Pulmonary artery endothelial cell (primary cell): ENCODE results near the gene PXK. TPM values are rescaled to one million over a fixed set of nuclear protein-coding genes. Genes with fewer than 3 reads are reported as not detected.

Experiments used
- DNase-seq: peaks from one replicate; pipeline ENCODE4 v3.0.0-alpha.2; 2011; ENCODE audit warnings: low read depth, low spot score
- total RNA-seq: library from RNA; depleted of rRNA; stranded (reverse); fragments of >200 nt; gene quantifications from 2 replicates; pipeline ENCODE4 v1.2.3, GENCODE V29; 2014

PXK gene
- total RNA-seq, 1 donor from 2014 or later = 13.6 TPM

- DNase-seq = no peak
Observed at GRCh38 chr3:58347984-58348383, 15.3 kb downstream of the PXK start.

DNA sequence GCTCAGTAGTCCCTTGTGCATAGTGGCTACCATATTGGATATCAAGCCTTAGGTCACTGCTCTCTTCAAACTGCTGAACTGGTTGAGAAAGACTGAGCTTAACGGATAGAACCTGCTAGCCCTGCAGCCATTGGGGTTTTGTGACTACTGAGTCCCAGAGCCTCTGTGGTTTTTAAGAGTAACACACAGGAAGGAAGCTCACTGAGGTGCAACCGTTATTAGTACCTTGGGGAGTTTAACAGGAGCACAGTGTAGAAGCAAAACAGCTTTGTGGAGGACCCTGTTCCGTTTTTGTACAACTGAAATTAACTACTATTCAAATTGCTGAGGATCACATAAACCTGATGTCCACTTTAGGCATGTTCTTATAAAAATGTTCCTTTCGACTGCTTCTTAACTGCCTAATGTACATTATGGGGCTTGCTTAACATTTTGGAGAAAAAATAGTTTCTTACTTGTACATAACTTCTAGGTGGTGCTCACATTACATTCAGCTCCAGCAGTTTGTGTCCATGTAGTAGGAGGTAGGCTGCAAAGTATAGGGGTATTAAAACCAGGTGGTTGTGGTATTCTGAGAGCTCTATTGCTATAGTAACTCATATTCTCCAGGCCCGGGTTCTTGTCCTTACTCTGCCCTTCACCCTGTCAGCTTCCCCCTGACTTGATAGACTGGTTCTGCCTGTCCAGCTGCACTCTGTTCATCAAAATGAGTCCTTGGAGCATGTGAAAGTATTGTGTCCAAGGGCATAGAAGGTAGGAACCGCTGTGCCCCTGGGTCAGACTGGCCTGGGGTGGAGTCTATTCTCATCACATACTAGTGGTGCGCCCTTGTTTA lies 17.3 kb downstream of the PXK start:
- DNase-seq = no peak

GRCh38 chr3:58350627-58351013 lies 17.9 kb downstream of the PXK start:
- DNase-seq = no peak

DNA sequence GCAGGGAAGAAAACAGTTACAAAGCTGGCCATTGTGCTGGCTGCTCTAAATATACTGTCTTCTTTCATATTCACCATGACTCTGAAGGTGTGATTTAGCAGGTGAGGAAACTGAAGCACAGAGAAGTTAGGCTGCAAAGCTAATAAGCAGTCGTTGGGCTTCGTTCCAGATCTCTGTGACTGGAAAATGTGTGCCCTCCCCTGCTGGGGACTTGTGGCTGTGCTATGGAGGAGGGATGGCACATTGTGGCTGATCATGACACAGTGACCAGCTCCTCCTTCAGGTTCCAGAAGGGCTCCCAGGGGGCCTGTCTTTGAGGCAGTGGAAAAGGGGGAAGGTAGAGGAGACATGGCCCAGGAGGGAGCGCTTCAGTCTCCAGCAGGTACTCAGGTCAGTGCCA lies 19.2 kb downstream of the PXK start:
- DNase-seq = no peak

GRCh38 chr3:58352626-58353025 lies 19.9 kb downstream of the PXK start:
- DNase-seq = no peak

DNA sequence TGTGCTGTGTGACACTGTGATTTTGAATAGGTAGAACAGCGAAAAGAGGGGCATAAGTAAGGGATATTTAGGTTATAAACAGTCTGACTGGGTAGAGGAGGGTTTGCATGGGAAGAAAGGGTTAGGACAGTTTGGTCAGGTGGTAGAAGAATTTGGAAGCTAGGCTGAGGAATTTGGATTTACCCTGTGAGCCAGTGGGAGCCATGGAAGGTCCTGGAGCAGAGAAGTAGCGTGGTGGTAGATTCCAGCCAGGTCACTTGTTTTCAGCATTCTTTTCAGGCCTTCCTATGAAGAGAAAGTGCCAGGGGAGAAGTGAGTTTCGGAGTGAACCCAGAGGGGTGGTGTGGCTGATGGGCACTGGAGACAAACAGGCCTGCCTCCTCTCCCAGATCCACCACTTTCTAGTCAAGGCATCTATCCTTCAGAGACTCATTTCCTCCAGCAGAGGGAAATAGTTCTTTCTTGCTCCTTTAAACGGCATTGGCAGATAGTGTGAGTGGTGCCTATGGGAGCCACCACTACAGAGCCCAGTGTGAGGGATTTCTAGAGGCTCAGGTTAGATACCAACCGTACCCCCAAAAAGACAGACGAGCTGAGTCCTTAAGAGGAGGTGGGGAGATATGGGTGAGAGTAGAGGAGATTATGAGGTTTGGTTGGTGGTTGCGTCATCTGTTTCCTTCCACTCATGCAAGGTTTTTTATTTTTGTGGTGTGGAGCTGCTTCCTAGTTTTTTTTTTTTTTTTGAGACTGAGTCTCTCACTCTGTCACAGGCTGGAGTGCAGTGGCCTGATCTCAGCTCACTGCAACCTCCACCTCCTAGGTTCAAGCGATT lies 21.2 kb downstream of the PXK start:
- no peak for DNase-seq

DNA sequence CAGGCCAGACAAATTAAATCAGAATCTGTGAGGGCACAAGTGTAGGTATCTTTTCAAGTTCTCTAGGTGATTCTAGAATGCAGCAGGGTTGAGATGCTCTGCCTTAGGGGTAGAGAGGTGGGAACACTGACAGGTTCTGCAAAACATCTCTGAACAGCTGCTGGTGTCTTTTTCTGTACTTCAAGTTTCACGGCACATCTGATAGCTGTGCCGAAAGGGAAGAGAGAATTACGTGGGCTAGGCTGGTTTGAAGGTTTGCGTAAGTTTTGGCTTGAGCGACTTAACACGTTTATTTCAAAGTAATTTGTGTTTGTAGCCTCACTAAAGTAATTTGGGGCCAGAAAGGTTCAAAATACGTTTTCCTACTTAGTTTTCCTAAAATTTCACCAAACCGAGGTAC lies 22.5 kb downstream of the PXK start:
- no peak for DNase-seq

DNA sequence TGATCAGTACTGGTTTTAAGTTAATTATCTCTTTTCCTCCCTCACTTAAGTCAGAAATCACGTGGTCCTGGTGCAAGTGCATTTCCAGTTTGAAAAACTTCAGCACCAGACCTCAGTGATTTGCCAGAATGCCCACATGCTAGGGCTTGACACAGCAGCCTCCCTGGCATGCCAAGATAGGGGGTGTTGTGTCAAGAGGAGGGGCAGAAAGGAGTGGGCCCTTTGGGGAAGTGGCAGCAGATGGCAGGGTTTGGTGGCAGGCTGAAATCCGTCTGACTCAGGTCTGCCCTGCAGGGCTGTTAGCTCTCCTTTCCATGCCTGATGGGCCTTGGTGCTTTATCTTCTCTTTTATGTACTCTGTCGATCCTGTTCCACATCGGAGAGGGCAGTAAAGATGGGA lies 23.4 kb downstream of the PXK start:
- no peak for DNase-seq

DNA sequence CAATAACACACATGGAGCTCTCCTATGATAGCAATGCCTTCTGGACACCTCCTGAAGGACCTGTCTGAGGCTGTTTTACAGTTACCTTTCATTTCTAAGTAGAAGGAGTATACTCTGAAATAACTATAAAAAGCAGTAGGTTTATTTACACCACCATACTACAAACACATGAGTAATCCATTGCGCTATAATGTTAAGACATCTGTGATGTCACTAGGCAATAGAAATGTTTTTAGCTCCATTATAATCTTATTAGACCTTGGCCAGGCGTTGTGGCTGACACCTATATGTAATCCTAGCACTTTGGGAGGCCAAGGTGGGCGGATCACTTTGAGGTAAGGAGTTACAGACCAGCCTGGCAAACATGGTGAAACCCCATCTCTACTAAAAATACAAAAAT lies 24.7 kb downstream of the PXK start:
- DNase-seq = no peak

DNA sequence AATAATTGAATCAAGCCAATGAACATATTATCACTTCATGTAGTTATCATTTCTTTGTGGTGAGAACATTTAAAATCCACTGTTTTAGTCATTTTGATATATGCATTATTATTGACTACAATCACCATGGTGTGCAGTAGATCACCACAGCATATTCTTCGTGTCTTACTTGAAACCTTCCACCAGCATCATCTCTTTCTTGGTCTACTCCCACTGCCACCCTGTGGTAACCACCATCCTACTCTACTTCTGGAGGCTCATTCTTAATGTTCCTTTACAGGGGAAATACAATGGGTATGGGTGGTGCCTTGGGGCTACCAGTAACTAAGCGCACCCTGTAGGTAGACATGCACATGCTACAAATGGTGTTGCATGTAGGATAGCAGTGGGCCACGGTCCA lies 25.4 kb downstream of the PXK start:
- DNase-seq = no peak

DNA sequence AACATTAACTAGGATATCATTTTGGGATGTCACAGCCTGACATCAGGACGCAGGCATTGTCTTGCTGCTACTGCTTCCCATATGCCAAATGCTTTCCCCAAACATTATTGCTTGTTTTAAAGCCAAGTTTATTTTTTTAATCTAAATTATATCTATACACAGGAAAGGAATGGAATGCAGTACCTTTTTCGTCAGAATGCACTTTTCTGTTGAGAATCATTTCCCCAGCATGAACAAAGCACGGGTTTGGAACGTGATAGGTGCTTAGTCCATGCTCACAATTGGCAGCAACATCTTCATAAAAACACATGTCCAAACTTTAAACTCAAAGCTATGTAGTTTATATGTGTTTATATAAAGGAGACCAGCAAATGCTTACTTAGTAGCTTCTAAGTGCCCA lies 26.1 kb downstream of the PXK start:
- DNase-seq = no peak

DNA sequence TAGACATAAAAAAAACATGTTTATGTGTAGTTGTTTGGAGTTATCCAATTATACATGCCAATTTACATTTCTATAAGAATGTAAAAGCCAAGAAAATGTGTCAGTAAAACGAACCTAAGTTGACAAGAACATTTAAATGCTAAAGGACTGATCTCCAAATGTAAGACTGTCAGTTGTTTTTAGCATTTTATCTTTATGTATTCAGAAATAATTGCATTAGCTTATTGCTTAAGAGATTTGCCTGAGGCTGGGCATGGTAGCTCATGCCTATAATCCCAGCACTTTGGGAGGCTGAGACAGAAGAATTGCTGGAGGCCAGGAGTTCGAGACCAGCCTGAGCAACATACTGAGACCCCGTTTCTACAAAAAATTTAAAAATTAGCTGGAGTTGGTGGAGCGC lies 26.9 kb downstream of the PXK start:
- no peak for DNase-seq

- no peak for DNase-seq
Observed at GRCh38 chr3:58361866-58362265, 29.2 kb downstream of the PXK start.

- DNase-seq = no peak
Observed at GRCh38 chr3:58366699-58367098, 34.0 kb downstream of the PXK start.

GRCh38 chr3:58369038-58369437 lies 36.3 kb downstream of the PXK start:
- DNase-seq = no peak

- no peak for DNase-seq
Observed at GRCh38 chr3:58369876-58370275, 37.2 kb downstream of the PXK start.

GRCh38 chr3:58370407-58370806 lies 37.7 kb downstream of the PXK start:
- no peak for DNase-seq

DNA sequence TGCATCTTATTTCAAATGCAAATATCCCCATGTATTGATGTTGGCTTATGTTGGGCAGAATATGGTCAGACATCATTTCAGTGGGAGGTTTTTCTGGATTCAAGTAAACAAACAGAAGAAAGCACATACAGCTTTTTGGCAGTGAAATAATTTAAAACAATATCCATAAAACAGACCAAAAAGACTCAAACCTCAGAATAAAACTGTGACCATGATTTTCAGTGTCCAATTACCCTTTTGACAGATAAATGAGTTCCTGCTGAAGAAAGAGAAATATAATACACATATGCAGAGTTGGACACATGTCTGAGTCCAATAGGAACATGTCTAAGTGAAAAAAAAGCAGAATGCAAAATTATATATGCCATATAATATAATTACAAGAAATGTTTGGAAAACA lies 39.1 kb downstream of the PXK start:
- no peak for DNase-seq

DNA sequence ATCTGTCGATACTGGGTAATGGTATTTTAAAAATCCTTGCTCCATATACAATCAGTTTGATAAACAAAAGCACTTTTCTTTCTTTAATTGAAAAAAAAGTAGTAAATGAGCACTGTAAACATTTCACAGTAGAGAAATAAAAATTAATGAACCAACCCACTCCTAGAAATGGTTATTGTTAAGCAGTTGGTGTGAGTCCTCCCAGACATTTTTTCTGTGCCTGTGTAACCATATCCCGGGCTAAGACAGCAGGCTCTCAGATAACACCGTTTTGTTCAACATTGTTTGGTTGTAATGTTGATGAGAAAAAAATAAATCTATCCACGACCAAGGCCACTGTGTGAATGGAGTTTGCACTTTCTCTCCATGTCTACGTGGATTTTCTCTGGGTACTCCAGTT lies 42.6 kb downstream of the PXK start:
- DNase-seq = no peak

DNA sequence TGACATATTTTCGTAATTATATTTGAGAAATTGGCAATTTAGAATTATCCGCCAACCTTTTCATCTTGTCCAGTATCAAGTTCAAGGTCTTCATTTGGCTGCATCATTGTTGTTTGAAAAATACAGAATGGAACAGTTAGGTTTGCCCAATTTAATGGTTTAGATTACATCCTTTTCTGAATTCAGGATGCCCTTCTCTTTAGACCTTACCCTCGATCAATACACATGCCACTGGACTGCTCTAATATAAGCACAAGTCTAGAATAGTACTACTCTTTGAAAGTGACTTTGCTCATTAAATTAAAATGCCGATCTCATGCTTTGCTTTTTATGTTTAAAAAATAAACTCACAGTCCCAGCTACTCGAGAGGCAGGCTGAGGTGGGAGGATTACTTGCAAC lies 44.5 kb downstream of the PXK start:
- no peak for DNase-seq

DNA sequence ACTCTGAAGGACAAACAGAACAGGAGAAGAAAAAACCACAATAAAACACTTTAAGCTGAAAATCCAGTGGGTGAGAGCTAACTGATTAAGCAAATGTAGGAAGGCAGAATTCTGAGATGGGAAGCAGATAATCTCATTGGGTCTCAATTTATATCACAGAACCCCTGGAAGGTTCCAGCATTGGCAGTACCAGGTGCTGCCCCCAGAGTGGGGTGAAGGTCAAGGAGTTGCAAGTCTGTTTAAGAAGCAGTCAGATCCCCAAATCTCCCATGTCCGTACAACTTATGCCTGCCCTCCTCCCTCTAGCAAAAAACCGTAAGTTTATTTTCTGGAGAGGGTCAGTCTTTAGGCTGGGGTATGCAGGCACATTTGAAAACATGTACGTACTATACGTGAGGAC lies 45.1 kb downstream of the PXK start:
- no peak for DNase-seq

DNA sequence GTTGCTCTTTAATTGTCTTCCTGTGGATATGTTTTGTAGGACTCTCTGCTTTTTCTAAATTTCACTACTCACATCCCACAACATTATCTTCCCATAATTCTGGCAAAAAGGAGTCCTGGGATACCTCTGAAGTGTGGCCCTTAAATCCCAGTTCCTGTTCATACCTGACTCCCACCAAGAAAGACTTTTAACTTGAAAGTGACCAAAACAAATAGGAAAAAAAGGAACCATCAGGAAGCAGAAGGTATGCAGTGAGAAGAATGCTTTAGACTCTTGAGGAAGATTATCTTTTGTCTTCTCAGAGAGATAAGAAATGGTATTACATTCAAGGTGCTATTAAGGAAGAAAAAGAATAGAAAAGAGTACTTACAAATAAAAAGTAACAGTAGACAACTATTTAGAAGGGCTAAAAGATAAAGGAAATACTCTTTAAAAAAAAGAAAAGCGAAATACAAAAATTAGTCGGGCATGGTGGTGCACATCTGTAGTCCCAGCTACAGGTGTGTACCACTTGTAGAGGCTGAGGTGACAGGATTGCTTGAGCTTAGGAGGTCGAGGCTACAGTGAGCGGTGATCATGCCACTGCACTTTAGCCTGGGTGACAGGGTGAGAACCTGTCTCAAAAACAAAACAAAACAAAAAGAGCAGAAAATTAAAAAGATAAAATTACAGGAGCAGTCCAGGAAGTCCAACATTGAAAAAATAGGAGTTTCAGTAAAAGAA lies 46.8 kb downstream of the PXK start:
- DNase-seq = no peak
